H9 (cell line): Measurements from ENCODE around the gene DAPK2. TPM values are rescaled to one million over a fixed set of nuclear protein-coding genes. Genes with fewer than 3 reads are reported as not detected.

Source experiments
- DNase-seq: peaks from one replicate; pipeline ENCODE4 v3.0.0-alpha.2; 2017
- H2AFZ ChIP-seq: one replicate; pipeline ENCODE4 v1.6.1; 2013; ENCODE audit warnings: mild to moderate bottlenecking, low read length, control low read depth, moderate library complexity
- H2AK5ac ChIP-seq: 2 replicates; pipeline ENCODE4 v1.6.1; 2013; ENCODE audit warnings: low read length, control low read depth, mixed read lengths; ENCODE audit not compliant: insufficient read length
- H2BK120ac ChIP-seq: one replicate; pipeline ENCODE4 v1.6.1; 2013; ENCODE audit warnings: low read depth, mild to moderate bottlenecking, low read length, control low read depth, inconsistent platforms; ENCODE audit not compliant: poor library complexity, severe bottlenecking
- H2BK12ac ChIP-seq: 2 replicates; pipeline ENCODE4 v1.6.1; 2013; ENCODE audit warnings: low read length, control low read depth, mixed read lengths, low read depth; ENCODE audit not compliant: insufficient read length
- H2BK15ac ChIP-seq: 2 replicates; pipeline ENCODE4 v1.6.1; 2013; ENCODE audit warnings: low read depth, low read length, control low read depth
- H2BK20ac ChIP-seq: one replicate; pipeline ENCODE4 v1.6.1; 2013; ENCODE audit warnings: low read depth, mild to moderate bottlenecking, low read length, control low read depth, inconsistent platforms; ENCODE audit not compliant: poor library complexity, severe bottlenecking
- H2BK5ac ChIP-seq: 2 replicates; pipeline ENCODE4 v1.6.1; 2013; ENCODE audit warnings: low read length, control low read depth, mixed read lengths; ENCODE audit not compliant: insufficient read length
- H3K14ac ChIP-seq: 2 replicates; pipeline ENCODE4 v1.6.1; 2013; ENCODE audit warnings: low read length, control low read depth; ENCODE audit not compliant: insufficient read depth
- H3K18ac ChIP-seq: 2 replicates; pipeline ENCODE4 v1.6.1; 2013; ENCODE audit warnings: low read depth, mild to moderate bottlenecking, mixed read lengths, low read length, control low read depth; ENCODE audit not compliant: insufficient read length
- H3K23ac ChIP-seq: 2 replicates; pipeline ENCODE4 v1.6.1; 2013; ENCODE audit warnings: low read length, control low read depth, mixed read lengths, low read depth; ENCODE audit not compliant: insufficient read length
- H3K23me2 ChIP-seq: 2 replicates; pipeline ENCODE4 v1.6.1; 2013; ENCODE audit warnings: low read depth, mild to moderate bottlenecking, mixed read lengths, low read length, control low read depth; ENCODE audit not compliant: insufficient read length, poor library complexity, severe bottlenecking
- H3K27ac ChIP-seq: 2 replicates; pipeline ENCODE4 v1.5.1; 2013; ENCODE audit warnings: low read length, control low read depth, mixed read lengths, low read depth; ENCODE audit not compliant: insufficient read length
- H3K27me3 ChIP-seq: 2 replicates; pipeline ENCODE4 v1.6.1; 2013; ENCODE audit warnings: low read length, control low read depth, inconsistent platforms; ENCODE audit not compliant: insufficient read depth
- H3K4ac ChIP-seq: 2 replicates; pipeline ENCODE4 v1.6.1; 2013; ENCODE audit warnings: low read depth, mild to moderate bottlenecking, control low read depth, inconsistent platforms, low read length, moderate library complexity
- H3K4me1 ChIP-seq: 2 replicates; pipeline ENCODE4 v1.6.1; 2013; ENCODE audit warnings: low read length, control low read depth, inconsistent platforms; ENCODE audit not compliant: insufficient read depth
- H3K4me2 ChIP-seq: 2 replicates; pipeline ENCODE4 v1.6.1; 2013; ENCODE audit warnings: low read length, control low read depth, mixed read lengths; ENCODE audit not compliant: insufficient read length, insufficient read depth
- H3K56ac ChIP-seq: 2 replicates; pipeline ENCODE4 v1.6.1; 2013; ENCODE audit warnings: low read depth, mild to moderate bottlenecking, mixed read lengths, low read length, control low read depth; ENCODE audit not compliant: insufficient read length
- H3K79me1 ChIP-seq: 2 replicates; pipeline ENCODE4 v1.6.1; 2013; ENCODE audit warnings: low read depth, mild to moderate bottlenecking, moderate library complexity, low read length, control low read depth, inconsistent platforms; ENCODE audit not compliant: insufficient read depth, poor library complexity, severe bottlenecking
- H3K79me2 ChIP-seq: 2 replicates; pipeline ENCODE4 v1.6.1; 2013; ENCODE audit warnings: low read length, control low read depth, inconsistent platforms; ENCODE audit not compliant: insufficient read depth
- H3K9ac ChIP-seq: 2 replicates; pipeline ENCODE4 v1.6.1; 2013; ENCODE audit warnings: low read length, control low read depth, mixed read lengths; ENCODE audit not compliant: insufficient read length; ENCODE audit errors: extremely low read depth
- H3K9me3 ChIP-seq: one replicate; pipeline ENCODE4 v1.6.1; 2013; ENCODE audit warnings: low read depth, low read length, inconsistent platforms; ENCODE audit not compliant: control insufficient read depth
- H3T11ph ChIP-seq: one replicate; pipeline ENCODE4 v1.6.1; 2013; ENCODE audit warnings: mild to moderate bottlenecking, low read length, control low read depth, inconsistent platforms
- H4K20me1 ChIP-seq: one replicate; pipeline ENCODE4 v1.6.1; 2013; ENCODE audit not compliant: control insufficient read depth, insufficient read length, insufficient read depth
- H4K5ac ChIP-seq: 2 replicates; pipeline ENCODE4 v1.6.1; 2013; ENCODE audit warnings: low read depth, mild to moderate bottlenecking, mixed read lengths, low read length, control low read depth; ENCODE audit not compliant: insufficient read length
- H4K8ac ChIP-seq: replicated peaks from 2 replicates; pipeline ENCODE4 v1.6.1; 2013; ENCODE audit warnings: low read length, control low read depth, mixed read lengths, low read depth; ENCODE audit not compliant: insufficient read length
- H4K91ac ChIP-seq: 2 replicates; pipeline ENCODE4 v1.6.1; 2013; ENCODE audit warnings: low read depth, mild to moderate bottlenecking, moderate library complexity, mixed read lengths, low read length, control low read depth; ENCODE audit not compliant: insufficient read length
- H3K27ac Mint-ChIP-seq, 3 experiments: 2 replicates in 2 of 3; 3 replicates in 1 of 3; pipeline ENCODE4 v1.8.0; 2020 to 2021; ENCODE audit warnings: mixed read lengths in 3 of 3, mild to moderate bottlenecking in 1 of 3, moderate library complexity in 1 of 3
- H3K27me3 Mint-ChIP-seq: 2 replicates; pipeline ENCODE4 v1.8.0; 2021; ENCODE audit warnings: low read depth, mild to moderate bottlenecking, moderate library complexity, mixed read lengths
- H3K36me3 Mint-ChIP-seq, 3 experiments: 2 replicates in 2 of 3; 3 replicates in 1 of 3; pipeline ENCODE4 v1.8.0; 2020 to 2021; ENCODE audit warnings: low read depth in 3 of 3, mixed read lengths in 3 of 3; ENCODE audit not compliant: insufficient read depth in 1 of 3
- H3K4me1 Mint-ChIP-seq, 2 experiments: 2 replicates each; pipeline ENCODE4 v1.8.0; 2020; ENCODE audit warnings: mixed read lengths in 2 of 2
- H3K4me3 Mint-ChIP-seq, 2 experiments: 2 replicates in 1 of 2; 3 replicates in 1 of 2; pipeline ENCODE4 v1.8.0; 2020 to 2021; ENCODE audit warnings: mild to moderate bottlenecking in 2 of 2, mixed read lengths in 2 of 2, moderate library complexity in 1 of 2
- H3K9me3 Mint-ChIP-seq, 2 experiments: 2 replicates in 1 of 2; 3 replicates in 1 of 2; pipeline ENCODE4 v1.8.0; 2020; ENCODE audit warnings: mild to moderate bottlenecking in 2 of 2, mixed read lengths in 2 of 2, moderate library complexity in 1 of 2
- WGBS: extraction: QIAGEN DNeasy Blood & Tissue Kit; methylation state at CpG from one replicate; pipeline ENCODE4 v1.1.7; 2013; ENCODE audit warnings: missing lambda C conversion rate, low lambda C conversion rate, mixed read lengths; ENCODE audit not compliant: insufficient read length; ENCODE audit errors: extremely low coverage; 5-methylcytosine and 5-hydroxymethylcytosine counted together
- total RNA-seq: library from RNA; stranded (reverse); gene quantifications from 2 replicates; pipeline ENCODE4 v1.2.1, GENCODE V29; 2021
- TF ChIP-seq, protein P1 (sequence below): fragments of 200-600 bp; sonication (generic); conservative IDR thresholded peaks from 3 replicates; pipeline ENCODE4 v1.8.0; 2021; ENCODE audit warnings: antibody characterized with exemption, mild to moderate bottlenecking

DAPK2 gene
- total RNA-seq, 1 experiment from 2014 or later = 3.5 TPM

GRCh38 chr15:64004587-64004986 is 41.7 kb downstream of the DAPK2 start:
- H3K9me3 Mint-ChIP-seq = no peaks in the 10 kb centered on the region
- no peak overlapping the region for H3K56ac ChIP-seq
- no peak for DNase-seq
- H2AK5ac ChIP-seq = no peak overlapping the region
- no peaks in the 10 kb centered on the region for H3K23me2 ChIP-seq
- H2BK15ac ChIP-seq = no peak overlapping the region
- no peaks in the 10 kb centered on the region for H3K27me3 ChIP-seq
- H3K18ac ChIP-seq = no peak overlapping the region
- peaks cover 2% of the 10 kb centered on the region; the same call in 1 of the 2 replicates for H3K4me1 ChIP-seq
- H2AFZ ChIP-seq = no peak overlapping the region
- TF ChIP-seq, protein P1, sequence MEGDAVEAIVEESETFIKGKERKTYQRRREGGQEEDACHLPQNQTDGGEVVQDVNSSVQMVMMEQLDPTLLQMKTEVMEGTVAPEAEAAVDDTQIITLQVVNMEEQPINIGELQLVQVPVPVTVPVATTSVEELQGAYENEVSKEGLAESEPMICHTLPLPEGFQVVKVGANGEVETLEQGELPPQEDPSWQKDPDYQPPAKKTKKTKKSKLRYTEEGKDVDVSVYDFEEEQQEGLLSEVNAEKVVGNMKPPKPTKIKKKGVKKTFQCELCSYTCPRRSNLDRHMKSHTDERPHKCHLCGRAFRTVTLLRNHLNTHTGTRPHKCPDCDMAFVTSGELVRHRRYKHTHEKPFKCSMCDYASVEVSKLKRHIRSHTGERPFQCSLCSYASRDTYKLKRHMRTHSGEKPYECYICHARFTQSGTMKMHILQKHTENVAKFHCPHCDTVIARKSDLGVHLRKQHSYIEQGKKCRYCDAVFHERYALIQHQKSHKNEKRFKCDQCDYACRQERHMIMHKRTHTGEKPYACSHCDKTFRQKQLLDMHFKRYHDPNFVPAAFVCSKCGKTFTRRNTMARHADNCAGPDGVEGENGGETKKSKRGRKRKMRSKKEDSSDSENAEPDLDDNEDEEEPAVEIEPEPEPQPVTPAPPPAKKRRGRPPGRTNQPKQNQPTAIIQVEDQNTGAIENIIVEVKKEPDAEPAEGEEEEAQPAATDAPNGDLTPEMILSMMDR = no peak
- no peak overlapping the region for H3K14ac ChIP-seq
- no peak overlapping the region for H4K8ac ChIP-seq
- no peak overlapping the region for H2BK20ac ChIP-seq
- H3K4me2 ChIP-seq = no peak overlapping the region
- H4K20me1 ChIP-seq = no peaks in the 10 kb centered on the region
- H3T11ph ChIP-seq = no peak overlapping the region
- no peaks in the 10 kb centered on the region for H3K79me1 ChIP-seq
- no peak overlapping the region for H2BK5ac ChIP-seq
- H3K4me3 Mint-ChIP-seq = no peak overlapping the region
- no peak overlapping the region for H3K23ac ChIP-seq
- no peaks in the 10 kb centered on the region for H3K79me2 ChIP-seq
- no peak overlapping the region for H3K27ac ChIP-seq
- H3K9ac ChIP-seq = no peak overlapping the region
- no peaks in the 10 kb centered on the region for H3K36me3 Mint-ChIP-seq
- WGBS = no CpG with 5 or more reads among the region's 5 CpGs
- no peak overlapping the region for H4K5ac ChIP-seq
- no peak overlapping the region for H4K91ac ChIP-seq
- no peak overlapping the region for H3K27ac Mint-ChIP-seq
- no peaks in the 10 kb centered on the region for H3K9me3 ChIP-seq
- H3K4ac ChIP-seq = no peak overlapping the region
- no peak overlapping the region for H2BK120ac ChIP-seq
- no peak overlapping the region for H2BK12ac ChIP-seq
- H3K27me3 Mint-ChIP-seq = no peaks in the 10 kb centered on the region
- peaks cover 7 to 20% of the 10 kb centered on the region in 2 experiments for H3K4me1 Mint-ChIP-seq
